ENCODE measurements around the gene HDAC9. TPM values are rescaled to one million over a fixed set of nuclear protein-coding genes. Genes with fewer than 3 reads are reported as not detected.

Gene HDAC9
- total RNA-seq, 2 experiments from 2014 or later, result 0.14 to 0.72 TPM

DNA sequence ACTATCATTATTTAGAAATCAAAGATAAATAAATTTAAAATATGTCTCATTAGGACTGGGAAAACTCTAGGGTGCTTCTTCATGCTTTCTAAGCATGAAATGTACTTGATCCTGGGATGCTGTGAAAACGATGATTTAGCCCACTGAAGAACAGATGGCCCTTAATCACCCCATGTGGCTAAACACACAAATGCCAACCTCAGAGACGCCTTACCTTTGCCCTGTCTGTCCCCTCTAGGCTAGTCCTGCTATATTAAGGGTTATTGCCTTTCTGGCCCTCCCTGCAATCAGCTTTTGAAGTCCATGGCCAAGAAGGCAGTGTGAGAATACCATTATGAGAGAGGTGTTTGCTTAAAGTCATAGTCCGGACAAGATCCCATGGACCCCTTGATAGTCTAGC lies 404.7 kb downstream of the HDAC9 start:
- Mint-ChIP-seq H3K27ac (no peak overlapping the region), H3K36me3 (no peaks in the 10 kb centered on the region), H3K4me1 (no peaks in the 10 kb centered on the region), H3K9me3 (no peaks in the 10 kb centered on the region), H3K27me3 (no peaks in the 10 kb centered on the region), H3K4me3 (no peak overlapping the region)
- no peak for DNase-seq

DNA sequence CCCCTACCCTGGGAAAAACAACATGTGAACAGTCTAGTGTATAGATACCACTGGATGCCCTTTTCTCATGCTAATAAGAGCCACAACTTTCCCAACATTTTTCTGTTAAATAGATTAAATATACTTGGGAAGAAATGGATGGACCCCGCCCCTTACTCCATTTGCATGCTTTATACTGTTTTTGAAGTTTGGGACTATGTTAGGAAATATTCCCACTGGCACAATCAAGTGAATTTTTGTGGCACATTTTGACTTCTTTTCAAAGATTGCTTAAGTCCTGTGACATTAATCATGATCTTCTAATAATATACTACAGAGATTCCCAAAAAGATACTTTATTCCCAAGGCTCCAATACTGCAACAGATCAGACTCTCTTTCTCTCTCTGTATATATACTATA lies 405.3 kb downstream of the HDAC9 start:
- no peaks in the 10 kb centered on the region for H3K4me1 Mint-ChIP-seq
- H3K27me3 Mint-ChIP-seq, result no peaks in the 10 kb centered on the region
- DNase-seq, result no peak
- H3K36me3 Mint-ChIP-seq, result no peaks in the 10 kb centered on the region
- H3K27ac Mint-ChIP-seq, result no peak overlapping the region
- no peaks in the 10 kb centered on the region for H3K9me3 Mint-ChIP-seq
- no peak overlapping the region for H3K4me3 Mint-ChIP-seq

DNA sequence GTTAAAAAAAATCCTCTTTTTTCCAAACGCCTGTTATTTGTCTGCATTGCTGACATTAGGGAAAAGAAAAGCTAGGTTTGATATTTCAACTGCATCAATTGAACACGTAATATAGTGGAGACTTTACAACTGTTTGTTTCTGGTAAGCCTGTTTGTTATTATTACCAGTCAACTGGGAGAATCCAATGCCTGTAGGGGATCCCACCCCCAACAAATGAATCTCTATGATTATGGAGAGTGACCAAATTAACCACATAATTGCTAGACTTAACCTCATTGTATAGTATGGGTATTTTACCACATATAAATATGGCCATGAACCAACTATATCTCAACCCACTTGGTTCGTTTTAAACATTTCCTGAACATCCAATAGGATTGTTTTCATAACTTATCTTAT lies 405.8 kb downstream of the HDAC9 start:
- Mint-ChIP-seq H3K27me3 (no peaks in the 10 kb centered on the region), H3K9me3 (no peaks in the 10 kb centered on the region), H3K36me3 (no peaks in the 10 kb centered on the region), H3K4me3 (no peak overlapping the region), H3K27ac (no peak overlapping the region), H3K4me1 (no peaks in the 10 kb centered on the region)
- no peak for DNase-seq

GRCh38 chr7:18901982-18902421 lies 406.5 kb downstream of the HDAC9 start:
- DNase-seq, result no peak
- Mint-ChIP-seq H3K36me3 (no peaks in the 10 kb centered on the region), H3K4me3 (no peak overlapping the region), H3K4me1 (no peaks in the 10 kb centered on the region), H3K9me3 (no peaks in the 10 kb centered on the region), H3K27ac (no peak overlapping the region), H3K27me3 (no peaks in the 10 kb centered on the region)

- Mint-ChIP-seq H3K4me3 (no peak overlapping the region), H3K36me3 (no peaks in the 10 kb centered on the region), H3K4me1 (no peaks in the 10 kb centered on the region), H3K27ac (no peak overlapping the region), H3K27me3 (no peaks in the 10 kb centered on the region), H3K9me3 (no peaks in the 10 kb centered on the region)
- DNase-seq, result no peak
Measured at GRCh38 chr7:18902892-18903291, 407.3 kb downstream of the HDAC9 start.

DNA sequence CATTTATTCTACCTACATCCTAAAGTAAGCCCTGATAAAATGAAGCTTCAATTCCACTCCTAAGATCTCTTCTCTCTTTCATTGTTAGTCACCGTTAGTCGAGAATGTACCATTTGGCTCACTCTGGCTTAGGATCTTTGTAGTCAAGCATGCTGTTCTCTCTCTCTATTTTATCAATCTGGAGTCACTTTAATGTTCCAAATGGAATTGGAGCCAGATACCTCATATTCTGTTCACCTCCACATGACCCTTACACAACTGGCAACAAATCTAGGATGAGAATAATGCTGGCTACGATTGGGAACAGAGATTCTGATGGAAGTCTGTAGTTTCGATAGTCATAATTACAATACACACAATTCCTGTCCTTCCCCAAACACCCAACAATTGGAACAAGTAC lies 408.1 kb downstream of the HDAC9 start:
- Mint-ChIP-seq H3K4me3 (no peak overlapping the region), H3K9me3 (no peaks in the 10 kb centered on the region), H3K4me1 (no peaks in the 10 kb centered on the region), H3K27ac (no peak overlapping the region), H3K27me3 (no peaks in the 10 kb centered on the region), H3K36me3 (no peaks in the 10 kb centered on the region)
- no peak for DNase-seq

GRCh38 chr7:18905316-18905943 lies 409.9 kb downstream of the HDAC9 start:
- Mint-ChIP-seq H3K27me3 (no peaks in the 10 kb centered on the region), H3K27ac (no peak overlapping the region), H3K4me3 (no peak overlapping the region), H3K4me1 (no peaks in the 10 kb centered on the region), H3K9me3 (no peaks in the 10 kb centered on the region), H3K36me3 (no peaks in the 10 kb centered on the region)
- DNase-seq, result no peak

DNA sequence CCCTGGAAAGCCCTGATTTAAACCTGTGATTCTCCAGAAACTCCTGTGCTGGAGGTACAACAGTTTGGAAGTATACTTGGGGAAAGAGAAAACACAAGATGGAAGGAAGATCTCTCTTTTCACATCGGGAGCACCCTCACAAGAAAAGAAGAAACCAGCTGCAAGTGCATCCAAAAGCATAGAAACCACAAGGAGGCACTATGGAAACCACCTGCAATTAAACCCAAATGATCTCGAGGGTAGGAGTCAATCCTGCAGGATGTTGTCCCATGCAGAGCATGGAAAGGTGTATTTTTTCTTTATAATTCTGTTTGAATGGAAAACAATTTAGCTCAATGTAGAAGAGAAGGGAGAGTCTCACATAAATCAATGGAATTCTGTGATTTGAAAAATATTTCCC lies 411.4 kb downstream of the HDAC9 start:
- Mint-ChIP-seq H3K27me3 (no peaks in the 10 kb centered on the region), H3K4me1 (no peaks in the 10 kb centered on the region), H3K4me3 (no peak overlapping the region), H3K27ac (no peak overlapping the region), H3K9me3 (peaks cover 2% of the 10 kb centered on the region), H3K36me3 (no peaks in the 10 kb centered on the region)
- no peak for DNase-seq

DNA sequence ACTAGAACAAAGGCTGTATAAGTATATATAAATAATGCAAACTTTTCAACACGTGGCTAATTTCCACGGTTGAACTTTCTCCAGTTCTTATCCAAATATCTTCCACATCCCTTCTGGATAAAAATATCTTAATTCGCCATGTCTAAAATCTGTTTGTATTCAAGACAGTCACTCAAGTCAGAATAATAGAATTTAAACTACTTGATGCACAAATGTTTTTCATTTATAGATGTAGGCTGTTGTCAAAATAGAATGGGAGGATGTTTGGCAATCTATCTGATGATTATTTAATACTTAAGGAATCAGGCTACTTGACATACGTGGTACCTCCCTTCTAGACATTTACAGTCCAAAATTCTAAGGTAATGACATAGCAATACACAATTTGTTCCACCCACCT lies 417.6 kb downstream of the HDAC9 start:
- no peak for DNase-seq
- peaks cover 2% of the 10 kb centered on the region for H3K9me3 Mint-ChIP-seq
- H3K36me3 Mint-ChIP-seq, result no peaks in the 10 kb centered on the region
- H3K27me3 Mint-ChIP-seq, result no peaks in the 10 kb centered on the region
- H3K4me1 Mint-ChIP-seq, result no peaks in the 10 kb centered on the region
- H3K27ac Mint-ChIP-seq, result no peak overlapping the region
- H3K4me3 Mint-ChIP-seq, result no peak overlapping the region

GRCh38 chr7:18916826-18917225 lies 421.3 kb downstream of the HDAC9 start:
- Mint-ChIP-seq H3K36me3 (no peaks in the 10 kb centered on the region), H3K27me3 (no peaks in the 10 kb centered on the region), H3K9me3 (peaks cover 6% of the 10 kb centered on the region), H3K27ac (no peak overlapping the region), H3K4me3 (no peak overlapping the region), H3K4me1 (no peaks in the 10 kb centered on the region)
- no peak for DNase-seq

- DNase-seq, result no peak
- Mint-ChIP-seq H3K36me3 (no peaks in the 10 kb centered on the region), H3K4me3 (no peak overlapping the region), H3K9me3 (no peaks in the 10 kb centered on the region), H3K4me1 (no peaks in the 10 kb centered on the region), H3K27ac (no peak overlapping the region), H3K27me3 (no peaks in the 10 kb centered on the region)
Measured at GRCh38 chr7:18927134-18927533, 431.6 kb downstream of the HDAC9 start.

- H3K27ac Mint-ChIP-seq, result no peak overlapping the region
- peaks cover 3% of the 10 kb centered on the region for H3K27me3 Mint-ChIP-seq
- H3K4me3 Mint-ChIP-seq, result no peak overlapping the region
- no peak for DNase-seq
- no peaks in the 10 kb centered on the region for H3K36me3 Mint-ChIP-seq
- H3K9me3 Mint-ChIP-seq, result peaks cover 4% of the 10 kb centered on the region
- no peaks in the 10 kb centered on the region for H3K4me1 Mint-ChIP-seq
Measured at GRCh38 chr7:18936265-18936664, 440.7 kb downstream of the HDAC9 start.

GRCh38 chr7:18939771-18940592 lies 444.4 kb downstream of the HDAC9 start:
- Mint-ChIP-seq H3K27me3 (no peaks in the 10 kb centered on the region), H3K27ac (no peak overlapping the region), H3K36me3 (no peaks in the 10 kb centered on the region), H3K4me3 (no peak overlapping the region), H3K4me1 (no peaks in the 10 kb centered on the region), H3K9me3 (peaks cover 2% of the 10 kb centered on the region)
- DNase-seq, result no peak

- no peaks in the 10 kb centered on the region for H3K27me3 Mint-ChIP-seq
- H3K4me1 Mint-ChIP-seq, result no peaks in the 10 kb centered on the region
- DNase-seq, result no peak
- peaks cover under 1% of the 10 kb centered on the region for H3K9me3 Mint-ChIP-seq
- H3K4me3 Mint-ChIP-seq, result no peak overlapping the region
- H3K36me3 Mint-ChIP-seq, result no peaks in the 10 kb centered on the region
- no peak overlapping the region for H3K27ac Mint-ChIP-seq
Measured at GRCh38 chr7:18940593-18941134, 445.1 kb downstream of the HDAC9 start.

DNA sequence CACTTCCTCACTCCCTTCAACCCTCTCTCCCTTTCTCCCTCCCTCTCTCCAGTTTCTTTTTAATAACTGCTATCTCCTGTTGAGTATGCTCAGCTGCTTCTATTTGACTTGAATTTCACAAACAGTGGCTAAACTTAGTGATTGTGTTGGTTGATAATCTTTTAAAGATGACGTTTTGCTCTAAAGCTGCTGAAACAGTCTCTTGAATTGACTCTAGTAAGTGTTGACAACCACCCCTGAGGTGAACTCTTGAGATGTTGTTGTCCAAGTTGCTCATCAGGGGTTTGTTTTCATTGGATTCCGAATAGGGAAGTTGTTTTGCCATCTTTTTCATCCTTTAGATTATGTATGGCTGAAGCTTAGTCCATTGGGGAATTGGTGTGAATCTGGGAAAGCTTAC lies 445.7 kb downstream of the HDAC9 start:
- H3K4me3 Mint-ChIP-seq, result no peak overlapping the region
- no peaks in the 10 kb centered on the region for H3K4me1 Mint-ChIP-seq
- DNase-seq, result no peak
- H3K9me3 Mint-ChIP-seq, result no peaks in the 10 kb centered on the region
- no peaks in the 10 kb centered on the region for H3K36me3 Mint-ChIP-seq
- H3K27ac Mint-ChIP-seq, result no peak overlapping the region
- no peaks in the 10 kb centered on the region for H3K27me3 Mint-ChIP-seq

- Mint-ChIP-seq H3K36me3 (no peaks in the 10 kb centered on the region), H3K27me3 (no peaks in the 10 kb centered on the region), H3K9me3 (peaks cover 3% of the 10 kb centered on the region), H3K4me3 (no peak overlapping the region), H3K27ac (no peak overlapping the region), H3K4me1 (no peaks in the 10 kb centered on the region)
- no peak for DNase-seq
Measured at GRCh38 chr7:18948521-18948920, 453.0 kb downstream of the HDAC9 start.
